WTC11 (cell line): ENCODE data around the gene PHC3. TPM values are rescaled to one million over a fixed set of nuclear protein-coding genes. Genes with fewer than 3 reads are reported as not detected.

Experiments used
- ATAC-seq: fragments of 200-7000 bp; cut with Tn5 transposase; 2 replicates; pipeline ENCODE4 v1.10.0; 2021; ENCODE audit warnings: mild to moderate bottlenecking, moderate library complexity
- CTCF ChIA-PET: fragments of 300-600 bp; sonication (Branson Sonifier 250); formaldehyde crosslinking; loops from one replicate; lab custom pipeline; 2021; ENCODE audit warnings: antibody characterized with exemption; lab: Charles Lee
- POLR2A ChIA-PET: fragments of 350-600 bp; sonication (Branson Sonifier 250); formaldehyde crosslinking; loops from one replicate; lab custom pipeline; 2021; ENCODE audit warnings: antibody characterized with exemption; lab: Charles Lee
- DNase-seq: peaks from one replicate; pipeline ENCODE4 v3.0.0; 2021; ENCODE audit warnings: low spot score
- H3K27ac Mint-ChIP-seq: 2 replicates; pipeline ENCODE4 v1.8.0; 2021; ENCODE audit warnings: mixed read lengths
- H3K27me3 Mint-ChIP-seq: 2 replicates; pipeline ENCODE4 v1.8.0; 2021; ENCODE audit warnings: low read depth, mild to moderate bottlenecking, moderate library complexity, mixed read lengths
- H3K36me3 Mint-ChIP-seq: 2 replicates; pipeline ENCODE4 v1.8.0; 2021; ENCODE audit warnings: mixed read lengths
- H3K4me1 Mint-ChIP-seq: 2 replicates; pipeline ENCODE4 v1.8.0; 2022; ENCODE audit warnings: mixed read lengths
- H3K4me3 Mint-ChIP-seq: 2 replicates; pipeline ENCODE4 v1.8.0; 2021; ENCODE audit warnings: mild to moderate bottlenecking, moderate library complexity, mixed read lengths
- H3K9me3 Mint-ChIP-seq: 2 replicates; pipeline ENCODE4 v1.8.0; 2021; ENCODE audit warnings: mixed read lengths
- ATF2 ChIP-seq: sonication (generic); formaldehyde crosslinking; IDR thresholded peaks from 2 replicates; pipeline ENCODE4 v1.8.1; 2022; ENCODE audit warnings: low read depth, missing genetic modification reagents, borderline replicate concordance
- CBFB ChIP-seq: sonication (generic); formaldehyde crosslinking; IDR thresholded peaks from 2 replicates; pipeline ENCODE4 v1.8.1; 2022; ENCODE audit warnings: mild to moderate bottlenecking, low read depth, missing genetic modification reagents
- CTCF ChIP-seq: fragments of 200-600 bp; IDR thresholded peaks from 2 replicates; pipeline ENCODE4 v1.8.0; 2022; ENCODE audit warnings: antibody characterized with exemption
- FOXJ3 ChIP-seq: sonication (generic); formaldehyde crosslinking; IDR thresholded peaks from 2 replicates; pipeline ENCODE4 v1.9.0; 2021; ENCODE audit warnings: missing genetic modification reagents, mild to moderate bottlenecking, borderline replicate concordance
- IRF1 ChIP-seq: sonication (generic); formaldehyde crosslinking; IDR thresholded peaks from 2 replicates; pipeline ENCODE4 v1.8.0; 2023; ENCODE audit warnings: missing genetic modification reagents
- JAZF1 ChIP-seq: fragments of 250-450 bp; sonication (Bioruptor Pico); IDR thresholded peaks from 2 replicates; pipeline ENCODE4 v1.9.0; 2021; ENCODE audit warnings: moderate library complexity, mild to moderate bottlenecking, inconsistent platforms
- MLX ChIP-seq: sonication (generic); formaldehyde crosslinking; IDR thresholded peaks from 2 replicates; pipeline ENCODE4 v1.8.1; 2023; ENCODE audit warnings: mild to moderate bottlenecking, missing genetic modification reagents, moderate library complexity
- NR3C1 ChIP-seq: sonication (generic); formaldehyde crosslinking; conservative IDR thresholded peaks from 2 replicates; pipeline ENCODE4 v1.8.1; 2023; ENCODE audit warnings: low read depth, mild to moderate bottlenecking, missing genetic modification reagents
- PREB ChIP-seq: sonication (generic); formaldehyde crosslinking; IDR thresholded peaks from 2 replicates; pipeline ENCODE4 v1.8.1; 2022; ENCODE audit warnings: mild to moderate bottlenecking, missing genetic modification reagents, moderate library complexity, borderline replicate concordance
- RELA ChIP-seq: sonication (generic); formaldehyde crosslinking; IDR thresholded peaks from 2 replicates; pipeline ENCODE4 v1.8.1; 2022; ENCODE audit warnings: missing genetic modification reagents, mild to moderate bottlenecking, borderline replicate concordance
- STAT6 ChIP-seq: sonication (generic); formaldehyde crosslinking; conservative IDR thresholded peaks from 2 replicates; pipeline ENCODE4 v1.8.1; 2023; ENCODE audit warnings: mild to moderate bottlenecking, low read depth, missing genetic modification reagents, moderate library complexity
- TP53 ChIP-seq: sonication (generic); formaldehyde crosslinking; IDR thresholded peaks from 2 replicates; pipeline ENCODE4 v1.8.1; 2023; ENCODE audit warnings: mild to moderate bottlenecking, missing genetic modification reagents
- ZNF138 ChIP-seq: sonication (generic); formaldehyde crosslinking; conservative IDR thresholded peaks from 2 replicates; pipeline ENCODE4 v1.8.1; 2022; ENCODE audit warnings: mild to moderate bottlenecking, moderate library complexity, missing genetic modification reagents
- ZNF232 ChIP-seq: sonication (generic); formaldehyde crosslinking; IDR thresholded peaks from 2 replicates; pipeline ENCODE4 v1.8.0; 2022; ENCODE audit warnings: mild to moderate bottlenecking, missing genetic modification reagents
- ZNF423 ChIP-seq: fragments of 250-450 bp; sonication (Bioruptor Pico); IDR thresholded peaks from 2 replicates; pipeline ENCODE4 v2.1.2; 2022; ENCODE audit warnings: mild to moderate bottlenecking, moderate library complexity
- ZSCAN18 ChIP-seq: fragments of 250-450 bp; sonication (Bioruptor Pico); IDR thresholded peaks from 2 replicates; pipeline ENCODE4 v2.1.2; 2022; ENCODE audit warnings: mild to moderate bottlenecking, moderate library complexity
- total RNA-seq: library from RNA; stranded (reverse); gene quantifications from 3 replicates; pipeline ENCODE4 v1.2.3, GENCODE V29; 2021

PHC3 gene
- total RNA-seq, 1 experiment from 2014 or later: 27.8 TPM

DNA sequence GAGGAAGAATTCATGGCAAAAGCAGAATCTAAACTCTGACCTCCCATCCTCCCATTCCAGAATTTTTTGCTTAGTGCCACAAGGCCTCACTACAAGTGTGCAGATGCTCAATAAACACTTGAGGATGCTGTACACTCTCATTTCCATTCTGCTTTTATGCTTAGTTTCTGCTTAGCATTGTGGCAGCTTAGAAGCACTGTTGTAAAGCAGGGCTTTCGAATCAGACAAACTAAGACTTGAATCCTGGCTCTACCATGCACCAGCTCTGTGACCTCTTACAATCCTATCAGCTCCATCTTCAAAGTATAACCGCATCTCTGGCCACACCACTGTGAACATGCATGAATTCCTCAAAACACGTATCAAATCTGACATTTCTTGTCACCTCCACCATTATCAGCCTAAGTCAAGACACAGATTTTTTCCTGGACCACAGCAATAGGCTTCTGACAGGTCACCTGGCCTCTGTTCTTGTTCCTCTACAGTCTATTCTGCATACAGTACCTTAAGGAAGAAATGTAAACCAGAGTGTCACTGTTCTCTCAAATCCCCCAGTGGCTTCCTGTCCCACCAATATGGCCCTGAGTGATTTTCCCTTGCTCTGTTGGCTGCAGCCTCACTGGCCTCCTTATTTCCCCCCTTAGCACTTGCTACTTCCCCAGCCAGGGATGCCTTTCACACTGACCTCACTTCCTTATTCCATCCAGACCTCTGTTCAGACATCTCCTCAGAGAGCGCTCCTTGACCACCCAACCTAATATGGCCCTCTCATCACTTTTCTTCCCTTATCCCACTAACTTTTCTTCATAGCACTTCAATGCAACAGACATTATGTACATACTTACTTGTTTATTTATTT, 8.1 kb upstream of the PHC3 start:
- Mint-ChIP-seq H3K27me3 (no peaks in the 10 kb centered on the region), H3K27ac (no peak overlapping the region), H3K36me3 (no peaks in the 10 kb centered on the region), H3K9me3 (no peaks in the 10 kb centered on the region), H3K4me3 (no peak overlapping the region), H3K4me1 (peaks cover 7% of the 10 kb centered on the region; the same call in 1 of the 2 replicates)
- ATAC-seq: peak; percentile 35
- ChIA-PET POLR2A (no interaction called here), CTCF (no interaction called here)
- no peak for TF ChIP-seq IRF1 (CRISPR knock-in tag)
- no peak for TF ChIP-seq ZNF423
- TF ChIP-seq ZSCAN18 (CRISPR knock-in tag): no peak
- TF ChIP-seq NR3C1: no peak
- no peak for TF ChIP-seq CTCF
- TF ChIP-seq JAZF1 (CRISPR knock-in tag): no peak
- no peak for TF ChIP-seq ZNF232 (CRISPR knock-in tag)
- no peak for TF ChIP-seq ATF2
- TF ChIP-seq TP53 (CRISPR knock-in tag): no peak
- TF ChIP-seq RELA (CRISPR knock-in tag): no peak
- TF ChIP-seq STAT6: no peak
- TF ChIP-seq ZNF138 (CRISPR knock-in tag): no peak
- TF ChIP-seq MLX (CRISPR knock-in tag): no peak
- TF ChIP-seq PREB (CRISPR knock-in tag): no peak
- no peak for TF ChIP-seq CBFB
- TF ChIP-seq FOXJ3: no peak
- no peak for DNase-seq
